Suprapubic skin (tissue), 4 donors: Measurements from ENCODE around the gene ACSL3. TPM values are rescaled to one million over a fixed set of nuclear protein-coding genes. Genes with fewer than 3 reads are reported as not detected.

Experiments
- DNase-seq, 2 donors: peaks; one replicate each; pipeline ENCODE4 v3.0.0-alpha.2; 2019; ENCODE audit warnings: low spot score in 2 of 2
- H3K27ac ChIP-seq: fragments of 200-600 bp; sonication (generic); one replicate; pipeline ENCODE4 v1.5.1; 2019
- H3K27me3 ChIP-seq: fragments of 200-600 bp; sonication (generic); one replicate; pipeline ENCODE4 v1.5.1; 2019
- H3K36me3 ChIP-seq: fragments of 200-600 bp; sonication (generic); one replicate; pipeline ENCODE4 v1.5.1; 2019
- H3K4me1 ChIP-seq: fragments of 200-600 bp; sonication (generic); one replicate; pipeline ENCODE4 v1.5.1; 2019
- H3K4me3 ChIP-seq: fragments of 200-600 bp; sonication (generic); one replicate; pipeline ENCODE4 v1.5.1; 2019; ENCODE audit warnings: mild to moderate bottlenecking
- H3K9me3 ChIP-seq: fragments of 200-600 bp; sonication (generic); one replicate; pipeline ENCODE4 v1.5.1; 2019
- CTCF ChIP-seq, 2 donors: fragments of 200-600 bp in 1 of 2; fragments of 450-650 bp in 1 of 2; sonication (generic) in 1 of 2; IDR thresholded peaks; one replicate each; pipeline ENCODE4 v1.5.1; 2016 to 2019; ENCODE audit warnings: antibody characterized with exemption in 2 of 2, mild to moderate bottlenecking in 1 of 2, moderate library complexity in 1 of 2
- EP300 ChIP-seq: sonication (generic); formaldehyde crosslinking; IDR thresholded peaks from one replicate; pipeline ENCODE4 v1.6.1; 2017; ENCODE audit warnings: antibody characterized with exemption
- POLR2A ChIP-seq, 2 donors: fragments of 450-650 bp; IDR thresholded peaks; one replicate each; pipeline ENCODE4 v1.6.1; 2017; ENCODE audit warnings: antibody characterized with exemption in 2 of 2, mild to moderate bottlenecking in 2 of 2, moderate library complexity in 2 of 2
- POLR2AphosphoS5 ChIP-seq, 3 donors: sonication (generic); formaldehyde crosslinking; IDR thresholded peaks; one replicate each; pipeline ENCODE4 v1.6.1; 2017; ENCODE audit warnings: antibody characterized with exemption in 3 of 3
- WGBS: methylation state at CpG from one replicate; pipeline ENCODE4 v1.1.5; 2018; 5-methylcytosine and 5-hydroxymethylcytosine counted together
- total RNA-seq, 4 donors: library from RNA; depleted of rRNA; stranded (reverse); fragments of >200 nt; gene quantifications; one replicate each; pipeline ENCODE4 v1.1.0, GENCODE V29; 2016

Gene ACSL3
- total RNA-seq, 4 donors from 2014 or later, result 46.6 to 154 (median 60.2) TPM

GRCh38 chr2:222825031-222825430 is 35.8 kb upstream of the ACSL3 start:
- no peak overlapping the region for H3K4me3 ChIP-seq
- H3K36me3 ChIP-seq, result no peaks in the 10 kb centered on the region
- TF ChIP-seq POLR2A (IDR thresholded peaks at IDR 0.05) (no peak), EP300 (no peak), POLR2AphosphoS5 (IDR thresholded peaks at IDR 0.05) (no peak), CTCF (IDR thresholded peaks at IDR 0.05) (no peak)
- DNase-seq, result no peak
- H3K9me3 ChIP-seq, result no peaks in the 10 kb centered on the region
- H3K27ac ChIP-seq, result no peak overlapping the region
- H3K27me3 ChIP-seq, result no peaks in the 10 kb centered on the region
- WGBS, result 32% methylated on average over 1 of the region's 1 CpG
- H3K4me1 ChIP-seq, result peaks cover 8% of the 10 kb centered on the region

- no peak for DNase-seq
- TF ChIP-seq CTCF (IDR thresholded peaks at IDR 0.05) (no peak), EP300 (no peak), POLR2A (IDR thresholded peaks at IDR 0.05) (no peak), POLR2AphosphoS5 (IDR thresholded peaks at IDR 0.05) (no peak)
- Histone ChIP-seq H3K36me3 (no peaks in the 10 kb centered on the region), H3K4me1 (peaks cover 5% of the 10 kb centered on the region), H3K9me3 (no peaks in the 10 kb centered on the region), H3K4me3 (no peak overlapping the region), H3K27me3 (no peaks in the 10 kb centered on the region), H3K27ac (no peak overlapping the region)
- WGBS, result 53% methylated on average over 1 of the region's 1 CpG
These were observed 33.4 kb upstream of the ACSL3 start for GRCh38 chr2:222827417-222827816.

- no peaks in the 10 kb centered on the region for H3K36me3 ChIP-seq
- no peak for DNase-seq
- H3K4me1 ChIP-seq, result no peaks in the 10 kb centered on the region
- WGBS, result 90% methylated on average over 11 of the region's 11 CpGs
- no peak overlapping the region for H3K27ac ChIP-seq
- H3K9me3 ChIP-seq, result no peaks in the 10 kb centered on the region
- H3K27me3 ChIP-seq, result no peaks in the 10 kb centered on the region
- no peak overlapping the region for H3K4me3 ChIP-seq
- TF ChIP-seq POLR2AphosphoS5 (IDR thresholded peaks at IDR 0.05) (no peak), EP300 (no peak), POLR2A (IDR thresholded peaks at IDR 0.05) (no peak), CTCF (IDR thresholded peaks at IDR 0.05) (no peak)
These were observed 32.3 kb upstream of the ACSL3 start for GRCh38 chr2:222828572-222828971.

GRCh38 chr2:222830164-222830563 is 30.7 kb upstream of the ACSL3 start:
- H3K4me3 ChIP-seq, result no peak overlapping the region
- no peak for TF ChIP-seq POLR2AphosphoS5 (IDR thresholded peaks at IDR 0.05)
- no peak for TF ChIP-seq POLR2A (IDR thresholded peaks at IDR 0.05)
- TF ChIP-seq CTCF (IDR thresholded peaks at IDR 0.05), result no peak
- TF ChIP-seq EP300, result no peak

GRCh38 chr2:222833410-222833809 is 27.4 kb upstream of the ACSL3 start:
- H3K36me3 ChIP-seq, result no peaks in the 10 kb centered on the region
- no peak overlapping the region for H3K27ac ChIP-seq
- no peak for DNase-seq
- H3K4me1 ChIP-seq, result peaks cover 14% of the 10 kb centered on the region
- no peak for TF ChIP-seq CTCF (IDR thresholded peaks at IDR 0.05)
- TF ChIP-seq EP300, result no peak
- WGBS, result 95% methylated on average over 2 of the region's 2 CpGs
- no peak overlapping the region for H3K4me3 ChIP-seq
- no peaks in the 10 kb centered on the region for H3K27me3 ChIP-seq
- H3K9me3 ChIP-seq, result no peaks in the 10 kb centered on the region

More at GRCh38 chr2:222830164-222830563, 30.7 kb upstream of the ACSL3 start:
- 75% methylated on average over 3 of the region's 3 CpGs for WGBS
- H3K36me3 ChIP-seq, result no peaks in the 10 kb centered on the region
- H3K9me3 ChIP-seq, result no peaks in the 10 kb centered on the region
- peaks cover under 1% of the 10 kb centered on the region for H3K4me1 ChIP-seq
- DNase-seq, result no peak
- H3K27ac ChIP-seq, result no peak overlapping the region
- H3K27me3 ChIP-seq, result no peaks in the 10 kb centered on the region
